PC-3 (cell line): Measurements from ENCODE around the gene IL17RC. TPM values are rescaled to one million over a fixed set of nuclear protein-coding genes. Genes with fewer than 3 reads are reported as not detected.

Experiments used
- ATAC-seq: fragments of 200-7000 bp; cut with Tn5 transposase; 2 replicates; pipeline ENCODE4 v1.9.1; 2020; ENCODE audit warnings: mild to moderate bottlenecking, moderate library complexity
- BruUV-seq: library from RNA; stranded (reverse); fragments of 400-500 nt; replicated peaks from 2 replicates; lab custom pipeline; 2021; lab: Mats Ljungman, UMichigan
- CTCF ChIA-PET: fragments of 300-600 bp; sonication (Branson Sonifier 250); formaldehyde crosslinking; loops from one replicate; lab custom pipeline; 2022; ENCODE audit warnings: antibody characterized with exemption; lab: Charles Lee
- POLR2A ChIA-PET: fragments of 300-600 bp; sonication (Branson Sonifier 250); formaldehyde crosslinking; loops from one replicate; lab custom pipeline; 2022; ENCODE audit warnings: antibody characterized with exemption; ENCODE audit not compliant: unreplicated experiment; lab: Charles Lee
- DNase-seq: peaks from one replicate; pipeline ENCODE4 v3.0.0-alpha.2; 2015
- H2AFZ ChIP-seq: fragments of 300-600 bp; sonication (generic); 2 replicates; pipeline ENCODE4 v1.6.0; 2016; ENCODE audit warnings: antibody characterized with exemption, low read length
- H3F3A ChIP-seq: fragments of 300-600 bp; sonication (generic); one replicate; pipeline ENCODE4 v1.6.0; 2017; ENCODE audit warnings: antibody characterized with exemption, low read length, control low read depth, mild to moderate bottlenecking; ENCODE audit not compliant: unreplicated experiment
- H3K27ac ChIP-seq: fragments of 300-600 bp; sonication (generic); 2 replicates; pipeline ENCODE4 v1.5.1; 2016; ENCODE audit warnings: mild to moderate bottlenecking, low read length
- H3K27me3 ChIP-seq: fragments of 300-600 bp; sonication (generic); 2 replicates; pipeline ENCODE4 v1.6.1; 2016; ENCODE audit warnings: low read length, mixed read lengths
- H3K36me3 ChIP-seq: fragments of 300-600 bp; sonication (generic); 2 replicates; pipeline ENCODE4 v1.6.1; 2016; ENCODE audit warnings: low read depth, mixed run types, low read length, mixed read lengths
- H3K4me1 ChIP-seq: fragments of 300-600 bp; sonication (generic); 2 replicates; pipeline ENCODE4 v1.5.1; 2016; ENCODE audit warnings: low read length; ENCODE audit not compliant: insufficient read depth
- H3K4me2 ChIP-seq: fragments of 300-600 bp; sonication (generic); 2 replicates; pipeline ENCODE4 v1.6.0; 2016; ENCODE audit warnings: low read length
- H3K4me3 ChIP-seq: fragments of 300-600 bp; sonication (generic); 2 replicates; pipeline ENCODE4 v1.5.1; 2016; ENCODE audit warnings: mild to moderate bottlenecking, low read length, mixed read lengths
- H3K79me2 ChIP-seq: fragments of 300-600 bp; sonication (generic); 2 replicates; pipeline ENCODE4 v1.6.1; 2017; ENCODE audit warnings: low read length, mixed read lengths
- H3K9ac ChIP-seq: fragments of 300-600 bp; sonication (generic); 2 replicates; pipeline ENCODE4 v1.6.0; 2016; ENCODE audit warnings: mild to moderate bottlenecking, low read length
- H3K9me2 ChIP-seq: fragments of 300-600 bp; sonication (generic); replicated peaks from 2 replicates; pipeline ENCODE4 v1.6.1; 2016; ENCODE audit warnings: mixed run types, low read length, mixed read lengths
- H3K9me3 ChIP-seq: fragments of 300-600 bp; sonication (generic); 2 replicates; pipeline ENCODE4 v1.6.1; 2016; ENCODE audit warnings: low read length, mixed read lengths
- H4K20me1 ChIP-seq: fragments of 300-600 bp; sonication (generic); 2 replicates; pipeline ENCODE4 v1.6.1; 2016; ENCODE audit warnings: low read length, mixed read lengths
- CTCF ChIP-seq: fragments of 300-600 bp; sonication (generic); conservative IDR thresholded peaks from 2 replicates; pipeline ENCODE4 v1.5.1; 2017; ENCODE audit warnings: antibody characterized with exemption, low read depth, mild to moderate bottlenecking, low read length
- EZH2 ChIP-seq: fragments of 300-600 bp; sonication (generic); IDR thresholded peaks from one replicate; pipeline ENCODE4 v1.6.1; 2017; ENCODE audit warnings: antibody characterized with exemption, mild to moderate bottlenecking, low read length; ENCODE audit not compliant: unreplicated experiment
- EZH2phosphoT487 ChIP-seq: fragments of 300-600 bp; sonication (generic); IDR thresholded peaks from 2 replicates; pipeline ENCODE4 v1.6.1; 2018; ENCODE audit warnings: mild to moderate bottlenecking, antibody characterized with exemption, low read length, borderline replicate concordance
- intact Hi-C: fragments of 100-400 bp; cut with micrococcal nuclease; formaldehyde crosslinking; loops from 2 replicates; pipeline ENCODE4 v1.9.0; 2023
- total RNA-seq: library from RNA; depleted of rRNA; stranded (reverse); fragments of >200 nt; gene quantifications from 2 replicates; pipeline ENCODE4 v1.2.3, GENCODE V29; 2014

Gene IL17RC
- total RNA-seq, 1 experiment from 2014 or later, result 116 TPM

GRCh38 chr3:9878700-9879099, 38.2 kb upstream of the IL17RC start:
- BruUV-seq, result no TSS peak
- peak; percentile 77 for ATAC-seq

GRCh38 chr3:9879830-9880549, 36.9 kb upstream of the IL17RC start, which contains the start of gene CIDEC:
Gene CIDEC, minus strand, starts transcription at chr3:9880253. Its CDS starts 1,767 bp downstream, at chr3:9878486.
- Histone ChIP-seq H3K36me3 (no peaks in the 10 kb centered on the region), H3K27me3 (no peaks in the 10 kb centered on the region), H3K4me2 (no peak within 1 kb of the TSS), H3K27ac (no peak within 1 kb of the TSS), H3K9me3 (no peaks in the 10 kb centered on the region), H3K9me2 (no peaks in the 10 kb centered on the region), H4K20me1 (no peaks in the 10 kb centered on the region), H3K4me1 (peaks cover 20% of the 10 kb centered on the region), H3K9ac (no peak within 1 kb of the TSS), H2AFZ (no peak within 1 kb of the TSS), H3F3A (no peaks in the 10 kb centered on the region), H3K4me3 (no peak within 1 kb of the TSS), H3K79me2 (no peaks in the 10 kb centered on the region)
- ChIA-PET POLR2A (interaction anchor here (0.7 kb wide), 1 partner anchor 814 kb away, joined by 3 read pairs; no protein-coding TSS in a partner anchor), CTCF (no interaction called here)
- no peak for ATAC-seq
- intact Hi-C loops, result loop anchor here (5.0 kb wide), 1 partner anchor 37 kb away; the partner anchor contains the start of gene IL17RC
- no peak for DNase-seq
- no TSS peak for BruUV-seq
- TF ChIP-seq EZH2phosphoT487, result no peak

More at GRCh38 chr3:9878700-9879099, 38.2 kb upstream of the IL17RC start:
- no peak overlapping the region for H3K27ac ChIP-seq
- DNase-seq, result peak; percentile 49
- intact Hi-C loops, result no loop called here
- H3K79me2 ChIP-seq, result no peaks in the 10 kb centered on the region
- H3K36me3 ChIP-seq, result no peaks in the 10 kb centered on the region
- H3K9me2 ChIP-seq, result no peaks in the 10 kb centered on the region
- H3K4me2 ChIP-seq, result no peak overlapping the region
- peaks cover 9% of the 10 kb centered on the region for H3K4me1 ChIP-seq
- H3K4me3 ChIP-seq, result no peak overlapping the region
- no peaks in the 10 kb centered on the region for H3K27me3 ChIP-seq
- H3F3A ChIP-seq, result no peaks in the 10 kb centered on the region
- H2AFZ ChIP-seq, result no peak overlapping the region
- POLR2A ChIA-PET, result no interaction called here
- H3K9me3 ChIP-seq, result no peaks in the 10 kb centered on the region
- TF ChIP-seq EZH2 (no peak), CTCF (no peak), EZH2phosphoT487 (no peak)
- H4K20me1 ChIP-seq, result no peaks in the 10 kb centered on the region
- no peak overlapping the region for H3K9ac ChIP-seq
- CTCF ChIA-PET, result interaction anchor here (0.6 kb wide), 1 partner anchor 345 kb away, joined by 3 read pairs; no protein-coding TSS in a partner anchor

- no TSS peak for BruUV-seq
- H3K27ac ChIP-seq, result no peak overlapping the region
- ATAC-seq (no peak), DNase-seq (no peak)
- no peaks in the 10 kb centered on the region for H3K36me3 ChIP-seq
- H3K9me3 ChIP-seq, result no peaks in the 10 kb centered on the region
- H3K9me2 ChIP-seq, result no peaks in the 10 kb centered on the region
- no peak for TF ChIP-seq CTCF
- no peaks in the 10 kb centered on the region for H4K20me1 ChIP-seq
- H3K4me1 ChIP-seq, result peaks cover 22% of the 10 kb centered on the region
- POLR2A ChIA-PET, result no interaction called here
- no peaks in the 10 kb centered on the region for H3K79me2 ChIP-seq
- no peak overlapping the region for H2AFZ ChIP-seq
- H3K27me3 ChIP-seq, result no peaks in the 10 kb centered on the region
- H3F3A ChIP-seq, result no peaks in the 10 kb centered on the region
- CTCF ChIA-PET, result no interaction called here
- intact Hi-C loops, result loop anchor here (5.0 kb wide), 1 partner anchor 36 kb away; the partner anchor contains the start of gene IL17RC
- no peak overlapping the region for H3K9ac ChIP-seq
- no peak overlapping the region for H3K4me3 ChIP-seq
- H3K4me2 ChIP-seq, result no peak overlapping the region
Observed at GRCh38 chr3:9881441-9881840, 35.5 kb upstream of the IL17RC start.
